ENCODE measurements around the gene SLC2A2. TPM values are rescaled to one million over a fixed set of nuclear protein-coding genes. Genes with fewer than 3 reads are reported as not detected.

The SLC2A2 gene
- total RNA-seq, 4 donors from 2014 or later: not detected

GRCh38 chr3:170991664-170992063, 34.9 kb downstream of the SLC2A2 start:
- TF ChIP-seq CTCF (IDR thresholded peaks at IDR 0.05) (no peak), POLR2A (IDR thresholded peaks at IDR 0.05) (no peak)
- intact Hi-C loops (cut with DNase I; ENCODE audit: low total_unique reads): no loop called here
- no peak for DNase-seq (ENCODE audit: low spot score in 2 of 2)
- H3K4me3 ChIP-seq (ENCODE audit: low read depth, poor library complexity, severe bottlenecking): no peak overlapping the region
- WGBS, 2 donors: 61 to 73% methylated on average over 2 of the region's 2 CpGs

DNA sequence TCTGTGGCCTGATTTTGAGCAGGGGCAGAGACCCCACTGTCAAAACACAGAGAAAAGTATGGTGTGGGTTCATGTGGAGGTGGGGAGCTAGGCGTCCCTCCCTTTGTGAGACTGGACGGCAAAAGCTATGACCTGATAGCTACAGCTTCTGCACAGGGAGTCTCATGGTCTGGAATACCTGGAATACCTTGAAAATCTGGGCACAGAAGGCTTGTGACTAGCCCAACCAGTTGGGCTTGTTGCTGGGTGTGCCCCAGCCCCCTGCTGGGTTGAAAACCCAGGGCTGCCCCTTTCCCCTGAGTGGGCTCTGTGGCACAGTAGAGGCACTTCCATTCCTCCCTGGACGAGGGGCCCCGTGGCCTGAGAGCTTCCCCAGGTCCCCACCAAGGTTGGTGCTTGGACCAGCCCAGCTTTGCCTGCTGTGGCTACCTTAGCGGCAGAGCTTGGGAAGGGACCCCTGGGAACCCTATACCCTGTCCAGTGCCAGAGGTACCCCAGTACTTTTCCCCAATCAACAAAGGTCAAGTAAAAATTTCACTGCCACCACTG, 37.3 kb downstream of the SLC2A2 start:
- no peak overlapping the region for H3K4me3 ChIP-seq (ENCODE audit: low read depth, poor library complexity, severe bottlenecking)
- TF ChIP-seq CTCF (IDR thresholded peaks at IDR 0.05) (no peak), POLR2A (IDR thresholded peaks at IDR 0.05) (no peak)
- DNase-seq (ENCODE audit: low spot score in 2 of 2): no peak
- intact Hi-C loops (cut with DNase I; ENCODE audit: low total_unique reads): no loop called here
- 74 to 96% methylated on average over 5 of the region's 5 CpGs for WGBS, 2 donors

- intact Hi-C loops (cut with DNase I; ENCODE audit: low total_unique reads): no loop called here
- no peak for DNase-seq (ENCODE audit: low spot score in 2 of 2)
- TF ChIP-seq POLR2A (IDR thresholded peaks at IDR 0.05): no peak
- TF ChIP-seq CTCF (IDR thresholded peaks at IDR 0.05): no peak
- 69 to 88% methylated on average over 3 of the region's 3 CpGs for WGBS, 2 donors
- H3K4me3 ChIP-seq (ENCODE audit: low read depth, poor library complexity, severe bottlenecking): no peak overlapping the region
Observed at GRCh38 chr3:170988378-170988777, 38.1 kb downstream of the SLC2A2 start.

GRCh38 chr3:170985304-170985703, 41.2 kb downstream of the SLC2A2 start:
- intact Hi-C loops (cut with DNase I; ENCODE audit: low total_unique reads): no loop called here
- H3K4me3 ChIP-seq (ENCODE audit: low read depth, poor library complexity, severe bottlenecking): no peak overlapping the region
- TF ChIP-seq POLR2A (IDR thresholded peaks at IDR 0.05) (no peak), CTCF (IDR thresholded peaks at IDR 0.05) (no peak)
- WGBS, 2 donors: 26 to 63% methylated on average over 2 of the region's 2 CpGs
- DNase-seq (ENCODE audit: low spot score in 2 of 2): no peak

GRCh38 chr3:170982733-170983132, 43.8 kb downstream of the SLC2A2 start:
- TF ChIP-seq CTCF (IDR thresholded peaks at IDR 0.05): no peak
- no peak for TF ChIP-seq POLR2A (IDR thresholded peaks at IDR 0.05)
- intact Hi-C loops (cut with DNase I; ENCODE audit: low total_unique reads): no loop called here
- no peak overlapping the region for H3K4me3 ChIP-seq (ENCODE audit: low read depth, poor library complexity, severe bottlenecking)
- 85 to 87% methylated on average over 2 of the region's 2 CpGs for WGBS, 2 donors
- no peak for DNase-seq (ENCODE audit: low spot score in 2 of 2)

DNA sequence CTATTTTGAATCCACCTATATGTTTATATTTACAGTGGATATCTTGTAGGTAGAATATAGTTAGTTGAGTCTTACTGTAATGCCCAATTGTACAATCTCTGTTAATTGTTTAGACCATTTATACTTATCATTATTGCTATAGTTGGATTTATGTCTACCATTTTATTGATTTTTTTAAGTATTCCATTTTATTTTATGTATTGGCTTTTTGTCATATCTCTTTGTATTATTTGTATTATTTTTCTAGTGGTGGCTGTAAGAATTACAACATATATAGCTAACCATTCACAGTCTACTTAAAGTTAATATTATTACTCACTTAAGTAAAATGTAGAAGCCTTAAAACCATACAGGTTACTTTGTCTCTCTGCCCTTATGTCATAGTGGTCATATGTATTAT, 46.1 kb downstream of the SLC2A2 start:
- intact Hi-C loops (cut with DNase I; ENCODE audit: low total_unique reads): no loop called here
- no peak for TF ChIP-seq CTCF (IDR thresholded peaks at IDR 0.05)
- TF ChIP-seq POLR2A (IDR thresholded peaks at IDR 0.05): no peak

More for the DNA sequence above, 46.1 kb downstream of the SLC2A2 start:
- no peak for DNase-seq (ENCODE audit: low spot score in 2 of 2)
- H3K4me3 ChIP-seq (ENCODE audit: low read depth, poor library complexity, severe bottlenecking): no peak overlapping the region
